GM19043 (cell line): ENCODE results near the gene ALOXE3.
"Not testable (repeated sequence)": the region's sequence is repeated elsewhere in the genome, so short reads cannot be mapped to it uniquely, and the experiment has no call there.

Source experiments
- ATAC-seq: cut with Tn5 transposase; IDR thresholded peaks from one replicate; pipeline ENCODE4 v1.9.1; 2021; ENCODE audit warnings: low read depth; ENCODE audit not compliant: unreplicated experiment

The ALOXE3 gene

DNA sequence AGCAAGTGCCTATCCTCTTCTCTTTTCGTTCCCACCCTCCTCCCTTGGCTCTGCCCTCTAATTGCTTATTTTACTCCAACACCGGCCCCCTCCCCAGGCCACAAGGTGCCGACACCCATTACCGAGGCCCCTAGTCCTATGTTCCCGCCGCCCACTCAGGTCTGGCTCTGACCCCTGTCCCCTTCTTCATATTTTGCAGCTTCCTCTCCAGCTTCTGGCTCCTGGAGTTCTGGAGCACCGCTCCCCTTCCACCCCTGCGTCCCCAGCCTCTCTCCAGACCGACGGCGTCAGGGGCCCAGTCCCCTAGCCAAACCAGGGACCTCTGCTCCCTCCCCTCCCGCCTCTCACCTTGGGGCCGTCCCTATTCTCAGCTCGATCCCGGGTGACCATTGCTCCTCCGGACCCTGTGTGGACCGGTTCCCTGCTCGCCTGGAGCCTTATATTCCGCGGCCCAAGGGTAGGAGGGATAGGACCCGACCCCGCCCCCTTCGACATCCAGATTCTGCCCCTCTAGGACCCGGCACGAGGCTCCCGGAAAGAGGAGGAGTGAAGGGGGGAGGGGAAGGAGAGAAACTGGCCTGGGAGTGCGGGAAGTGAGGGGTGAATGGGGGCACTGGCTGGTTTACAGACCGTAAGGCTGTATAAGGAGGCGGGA, 5.5 kb upstream of the ALOXE3 start, which contains the start of gene HES7:
Gene HES7, minus strand, starts transcription at position 412 of the 655 bp plus-strand sequence. Its CDS starts 22 bp downstream, at position 390.
- no peak for ATAC-seq

DNA sequence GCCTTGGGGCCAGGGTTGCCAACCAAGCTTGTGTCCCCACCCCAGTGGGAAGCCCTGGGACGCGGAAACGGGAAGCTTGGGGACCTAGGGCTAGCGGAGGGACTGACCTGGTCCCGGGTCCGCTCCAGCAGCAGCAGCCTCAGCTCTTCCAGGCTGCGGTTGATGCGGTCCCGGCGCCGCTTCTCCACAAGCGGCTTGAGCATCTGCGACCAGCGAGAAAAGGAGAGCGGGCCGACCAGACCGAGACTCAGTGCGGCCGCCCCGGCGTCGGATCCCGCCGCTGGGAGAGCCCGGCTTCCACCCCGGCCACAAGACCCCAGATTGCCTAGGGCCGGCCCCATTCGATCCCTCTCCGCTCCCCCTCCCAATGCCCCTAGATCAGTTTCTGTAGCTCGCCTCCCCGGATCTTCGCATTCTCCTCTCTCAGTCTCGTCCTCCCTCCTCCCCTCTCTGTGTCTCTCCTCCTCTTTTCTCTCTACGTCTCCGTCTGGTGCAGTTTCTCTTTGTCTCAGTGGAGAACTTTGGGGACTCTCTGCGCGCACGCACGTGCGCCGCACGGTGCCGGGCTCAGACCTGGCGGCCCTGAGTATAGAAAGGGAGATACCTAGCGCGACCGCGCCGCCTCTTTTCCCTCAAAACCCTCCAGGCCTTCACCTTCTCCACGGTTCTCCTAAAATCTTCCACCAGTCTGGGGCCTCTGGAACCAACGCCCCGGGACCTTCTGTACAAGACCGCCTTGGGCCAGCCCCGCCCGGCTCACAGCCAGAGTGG, 4.8 kb upstream of the ALOXE3 start:
- no peak for ATAC-seq

DNA sequence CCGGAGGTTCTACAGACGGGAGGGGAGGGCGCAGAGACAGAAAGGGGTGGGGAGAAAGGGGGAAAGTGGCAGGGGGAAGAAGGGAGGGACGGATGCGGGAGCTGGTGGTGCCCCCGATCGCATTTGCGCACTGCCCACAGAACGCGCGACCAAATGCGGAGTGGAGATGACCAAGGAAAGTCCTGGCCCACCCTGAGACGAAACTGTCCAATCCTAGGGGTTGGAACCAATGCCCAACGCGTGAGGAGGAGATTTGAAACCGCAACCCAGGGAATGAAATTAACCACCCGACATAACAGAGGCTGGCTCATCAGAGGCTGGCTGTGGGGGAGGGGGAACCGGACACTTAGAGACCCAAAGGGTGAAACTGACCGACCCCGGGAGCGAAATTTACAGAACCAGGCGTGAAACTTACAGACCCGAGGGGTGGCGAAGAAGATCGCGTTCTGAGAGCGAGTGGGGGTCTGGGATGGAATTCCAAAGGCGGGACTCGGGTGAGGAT, 4.2 kb upstream of the ALOXE3 start:
- no peak for ATAC-seq

DNA sequence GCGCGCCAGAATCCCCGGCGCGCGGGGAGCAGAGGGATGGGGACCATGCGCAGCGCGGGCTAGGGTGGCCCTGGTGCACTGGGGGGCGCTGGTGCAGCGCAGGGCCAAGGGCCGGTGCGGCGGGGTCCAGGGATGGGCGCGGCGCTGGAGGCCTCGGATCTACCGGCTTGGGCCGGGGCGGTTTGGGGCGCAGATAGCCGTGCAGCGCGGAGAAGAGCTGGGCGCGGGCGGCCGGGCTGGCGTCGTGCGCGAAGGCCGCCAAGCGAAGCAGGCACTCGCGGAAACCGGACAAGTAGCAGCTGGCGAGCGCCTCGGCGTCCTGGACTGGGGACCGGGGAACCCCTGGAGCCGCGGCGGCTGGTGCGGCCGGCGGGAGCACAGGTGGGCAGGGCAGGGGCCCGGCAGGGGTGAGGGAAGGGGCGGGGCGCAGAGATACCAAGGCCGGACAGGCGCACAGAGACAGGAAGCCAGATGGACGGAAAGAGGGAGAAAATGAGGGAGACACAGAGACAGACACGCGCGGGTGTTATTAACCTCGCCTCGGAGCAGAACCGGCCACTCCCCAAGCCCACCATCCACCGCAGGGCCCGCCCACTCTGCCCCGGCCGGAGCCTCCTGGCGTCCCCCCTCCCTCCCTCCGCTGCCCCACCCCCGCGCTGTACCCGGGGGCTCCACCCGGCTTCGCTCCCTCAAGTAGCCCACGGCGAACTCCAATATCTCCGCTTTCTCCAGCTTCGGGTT, 3.5 kb upstream of the ALOXE3 start:
- ATAC-seq, result no peak

DNA sequence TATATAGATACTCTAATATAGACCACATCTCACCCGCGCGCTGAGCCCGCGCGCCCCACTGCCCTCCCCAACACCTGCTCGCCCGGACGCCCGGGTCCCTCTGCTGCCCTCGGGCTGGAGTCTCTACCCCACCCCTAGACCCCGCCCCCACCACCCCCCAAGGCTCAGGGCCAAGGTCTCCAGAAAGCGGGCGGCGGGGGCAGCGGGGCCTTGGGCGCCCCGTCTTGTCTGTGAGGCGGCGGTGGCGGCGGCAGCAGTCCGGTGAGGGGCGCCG, 3.0 kb upstream of the ALOXE3 start:
- ATAC-seq, result no peak

DNA sequence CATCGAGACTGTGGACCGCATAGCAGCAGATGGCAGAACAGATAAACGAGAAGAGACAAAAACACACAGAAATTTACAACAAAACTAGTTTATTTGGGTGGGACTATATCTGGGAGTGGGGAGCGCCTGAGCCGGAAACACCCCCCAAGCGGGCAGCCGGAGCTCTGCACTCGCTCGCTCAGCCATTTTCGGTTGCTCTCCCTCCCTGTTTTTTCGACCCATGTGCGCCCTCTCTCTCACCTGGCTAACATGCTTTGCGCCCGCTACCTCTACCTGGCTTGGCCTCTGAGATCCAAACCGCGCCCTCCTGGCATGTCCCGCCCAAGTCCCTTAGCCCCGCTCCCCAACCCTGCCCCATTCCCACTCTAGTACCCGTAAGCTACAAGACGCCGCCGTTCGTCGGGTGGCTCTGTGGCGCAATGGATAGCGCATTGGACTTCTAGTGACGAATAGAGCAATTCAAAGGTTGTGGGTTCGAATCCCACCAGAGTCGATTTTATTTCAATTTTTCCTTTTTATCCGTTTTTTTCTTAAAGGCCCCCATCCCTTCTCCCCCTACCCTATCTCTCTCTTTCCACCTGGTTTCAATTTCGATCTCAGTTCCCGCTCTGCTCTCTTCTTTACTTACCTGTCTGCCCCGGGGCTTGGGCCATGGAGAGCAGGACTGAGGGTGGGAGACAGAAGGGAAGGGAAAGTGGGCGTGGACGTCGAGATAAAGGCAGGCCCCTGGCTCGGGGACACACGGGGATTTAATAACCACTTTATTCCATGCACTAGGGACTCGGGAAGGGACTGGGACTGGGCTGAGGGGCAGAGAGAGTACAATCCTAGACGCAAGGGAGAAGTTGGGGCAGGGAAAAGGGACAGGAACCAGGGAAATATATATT, 2.4 kb upstream of the ALOXE3 start:
- no peak for ATAC-seq

DNA sequence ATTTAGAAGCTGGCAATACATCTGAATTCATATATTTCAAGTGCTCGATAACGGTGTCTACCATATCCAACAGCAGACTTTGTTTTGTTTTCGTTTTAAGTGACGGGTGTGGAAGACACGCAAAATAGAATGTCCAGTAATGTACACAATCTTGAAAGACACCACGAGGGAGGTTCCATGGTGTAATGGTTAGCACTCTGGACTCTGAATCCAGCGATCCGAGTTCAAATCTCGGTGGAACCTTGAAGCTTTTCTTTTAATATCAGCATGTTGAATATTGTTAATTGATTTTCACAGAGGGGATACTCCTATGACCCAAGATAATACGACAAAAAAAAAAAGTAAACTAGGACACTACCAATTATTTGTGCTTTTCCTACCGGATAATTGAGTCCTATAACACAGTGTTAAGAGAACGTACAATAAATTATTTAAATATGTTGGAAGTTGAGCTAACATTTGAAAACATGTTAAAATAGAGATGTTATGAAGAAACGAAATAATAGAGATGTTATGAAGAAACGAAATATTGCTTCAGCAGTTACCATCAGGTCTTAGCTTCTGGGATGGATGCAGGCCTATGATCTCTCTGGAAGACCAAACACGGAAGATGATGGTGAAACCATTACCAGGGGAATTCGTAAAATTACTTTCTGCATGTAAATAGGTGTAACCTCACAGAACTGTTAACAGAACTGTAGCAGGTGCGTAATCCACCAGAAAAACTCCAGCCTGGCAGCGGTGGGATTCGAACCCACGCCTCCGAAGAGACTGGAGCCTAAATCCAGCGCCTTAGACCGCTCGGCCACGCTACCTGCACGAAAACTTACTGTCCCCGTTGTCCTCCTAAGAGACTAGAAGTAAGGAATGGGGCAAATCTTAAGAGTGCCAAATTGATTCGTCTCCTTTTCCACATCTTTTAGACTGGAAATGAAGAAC, 1.5 kb upstream of the ALOXE3 start:
- ATAC-seq, result peak; percentile 33

DNA sequence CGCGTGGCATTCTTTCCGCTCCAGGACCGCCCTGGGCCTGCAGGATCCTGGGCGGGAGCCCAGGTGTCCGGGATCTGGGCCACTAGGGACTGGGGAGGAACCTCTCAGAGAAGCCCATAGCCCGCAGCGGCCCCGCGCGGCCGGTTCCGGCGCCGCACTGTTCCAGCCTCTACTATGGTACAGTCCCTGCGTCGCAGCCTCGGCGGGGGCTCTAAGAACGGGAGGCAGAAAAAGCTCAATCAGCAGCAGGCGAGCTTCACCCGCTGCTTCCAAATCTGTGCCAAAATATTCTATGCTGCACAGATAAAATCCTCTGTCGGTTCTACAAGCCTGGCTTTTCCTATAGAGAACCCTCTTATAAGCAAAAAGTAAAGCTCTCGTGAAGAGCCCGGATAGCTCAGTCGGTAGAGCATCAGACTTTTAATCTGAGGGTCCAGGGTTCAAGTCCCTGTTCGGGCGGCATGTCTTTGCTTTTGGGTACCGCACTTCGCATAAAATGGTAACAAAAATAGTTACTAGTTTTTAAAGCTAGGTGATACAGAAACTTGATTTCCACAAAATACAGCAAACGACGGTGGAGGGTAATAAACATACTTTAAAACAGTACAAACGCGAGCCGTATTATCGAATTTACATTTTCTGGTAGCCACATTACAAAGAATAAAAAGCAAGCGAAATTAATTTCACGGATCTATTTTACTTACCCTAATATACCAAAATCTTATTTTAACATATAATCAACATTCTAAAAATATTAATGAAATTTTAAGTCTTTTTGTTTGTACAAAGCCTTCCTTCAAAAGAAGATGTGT, 661 bp upstream of the ALOXE3 start:
- no peak for ATAC-seq

DNA sequence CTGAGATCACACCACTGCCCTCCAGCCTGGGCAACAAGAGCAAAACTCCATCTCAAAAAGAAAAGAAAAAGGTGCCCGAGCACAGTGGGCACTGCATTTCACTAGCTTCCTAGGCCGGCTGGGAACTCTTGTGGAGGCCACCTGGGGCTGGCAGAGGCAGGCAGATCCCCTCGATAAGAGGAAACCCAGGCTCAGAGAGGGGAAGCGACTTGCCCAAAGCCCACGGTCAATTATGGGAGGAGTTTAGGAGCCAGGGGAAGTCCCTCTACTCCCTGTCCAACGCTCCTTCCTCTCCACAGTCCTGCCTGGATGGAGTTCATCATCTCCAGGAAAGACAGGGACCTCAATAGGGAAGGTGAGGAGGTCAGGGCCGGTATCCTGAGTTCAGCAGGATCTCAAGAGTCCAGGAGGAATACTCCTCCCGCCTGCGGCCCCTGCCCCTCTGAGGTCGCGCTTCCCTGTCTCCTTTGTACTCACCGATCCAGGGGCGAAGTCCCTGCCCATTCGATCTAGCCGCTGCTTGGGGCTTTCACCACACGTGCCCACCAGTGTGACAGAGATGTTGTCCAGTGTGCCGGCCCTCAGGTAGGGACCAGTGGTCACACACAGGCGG, 841 bp downstream of the ALOXE3 start:
- no peak for ATAC-seq

DNA sequence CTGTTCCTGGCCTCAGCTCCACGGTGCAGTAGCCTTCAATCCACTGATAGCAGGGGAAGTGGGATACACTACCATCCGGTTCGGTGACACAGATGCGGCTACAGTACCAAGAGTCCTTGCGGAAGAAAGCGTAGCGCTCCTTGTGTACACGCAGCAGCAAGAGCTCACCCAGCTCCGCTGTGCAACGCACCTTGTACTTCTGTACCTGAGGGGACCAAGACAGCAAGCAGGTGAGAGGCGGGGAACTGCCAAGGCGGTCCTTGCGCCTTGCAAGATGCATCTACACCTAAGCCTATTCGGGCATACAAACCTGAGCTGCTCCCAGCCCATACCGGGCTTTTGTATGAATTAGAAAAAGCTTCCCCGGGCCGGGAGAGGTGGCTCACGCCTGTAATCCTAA, 1.5 kb downstream of the ALOXE3 start:
- no peak for ATAC-seq

DNA sequence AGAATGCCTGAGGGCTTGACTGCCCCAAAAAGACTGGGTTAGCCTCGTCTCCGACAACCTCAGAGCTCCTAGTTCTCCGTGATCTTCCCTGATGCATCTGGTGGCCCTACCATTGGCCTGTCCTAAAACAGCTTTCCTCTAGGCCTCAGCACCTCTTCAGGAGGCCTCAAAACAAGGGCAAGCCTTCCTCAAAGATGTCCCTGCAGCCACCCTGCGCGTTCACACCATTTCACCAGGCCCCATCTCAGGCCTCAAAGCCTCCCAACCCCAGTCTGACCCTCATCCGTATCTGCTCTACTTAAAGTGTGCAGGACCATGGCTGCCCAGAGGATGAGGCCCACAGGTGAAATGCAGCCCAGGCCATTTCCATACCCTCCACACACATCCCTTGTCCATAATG, 7.4 kb downstream of the ALOXE3 start:
- no peak for ATAC-seq

DNA sequence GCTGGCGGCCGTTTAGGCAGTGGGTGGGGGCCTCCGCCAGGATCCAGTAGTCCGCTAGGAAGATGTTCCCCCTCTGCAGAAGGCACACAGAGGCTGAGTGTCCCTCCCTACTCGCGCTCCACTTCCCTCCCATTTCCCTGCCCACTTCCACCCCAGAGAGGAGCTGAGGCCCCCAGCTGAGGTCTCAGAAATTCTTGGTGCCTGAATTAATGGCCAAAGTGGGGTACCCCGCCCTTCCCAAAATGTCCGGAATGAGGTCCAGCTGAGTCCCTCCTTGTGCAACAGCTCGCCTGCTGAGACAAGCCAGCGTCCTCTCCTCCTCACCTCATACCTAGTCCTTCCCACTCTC, 7.9 kb downstream of the ALOXE3 start:
- ATAC-seq, result no peak

DNA sequence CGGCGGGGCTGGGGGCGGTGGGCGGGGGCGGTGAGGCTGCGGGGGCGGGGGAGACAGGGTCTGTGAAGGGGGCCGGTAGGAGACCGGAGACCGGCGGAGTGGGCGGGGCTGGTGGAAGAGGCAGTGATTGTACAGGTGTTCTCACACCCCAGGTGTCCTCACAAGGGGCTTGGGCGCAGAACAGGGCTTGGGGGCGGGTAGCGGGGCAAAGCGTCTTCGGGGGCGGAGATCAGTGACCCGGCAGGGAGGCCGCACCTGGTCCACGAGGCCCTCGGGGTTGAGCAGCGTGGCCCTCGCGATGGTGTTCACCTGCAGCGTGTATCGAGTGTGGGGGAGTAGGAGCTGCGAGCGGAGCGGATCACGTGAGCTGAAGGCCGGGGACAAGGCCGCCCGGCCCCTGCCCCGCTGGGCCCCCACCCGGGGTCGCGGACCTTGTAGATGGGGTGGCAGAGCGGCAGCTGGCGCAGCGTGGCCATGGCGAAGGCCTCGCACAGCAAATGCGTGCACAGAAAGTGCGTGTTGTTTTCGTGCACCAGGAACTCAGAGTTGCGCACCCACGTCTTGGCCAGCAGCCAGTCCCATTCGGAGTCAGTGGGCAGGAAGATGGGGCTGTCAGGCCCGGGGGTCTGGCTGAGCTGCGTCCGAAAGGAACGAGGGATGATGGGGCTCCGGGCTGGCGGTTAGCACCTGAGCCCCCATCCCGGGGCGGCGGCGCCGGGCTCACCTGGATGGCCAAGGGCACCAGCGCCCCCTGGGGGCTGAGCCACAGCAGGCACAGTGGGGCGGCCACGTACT, 8.5 kb downstream of the ALOXE3 start:
- ATAC-seq, result no peak

DNA sequence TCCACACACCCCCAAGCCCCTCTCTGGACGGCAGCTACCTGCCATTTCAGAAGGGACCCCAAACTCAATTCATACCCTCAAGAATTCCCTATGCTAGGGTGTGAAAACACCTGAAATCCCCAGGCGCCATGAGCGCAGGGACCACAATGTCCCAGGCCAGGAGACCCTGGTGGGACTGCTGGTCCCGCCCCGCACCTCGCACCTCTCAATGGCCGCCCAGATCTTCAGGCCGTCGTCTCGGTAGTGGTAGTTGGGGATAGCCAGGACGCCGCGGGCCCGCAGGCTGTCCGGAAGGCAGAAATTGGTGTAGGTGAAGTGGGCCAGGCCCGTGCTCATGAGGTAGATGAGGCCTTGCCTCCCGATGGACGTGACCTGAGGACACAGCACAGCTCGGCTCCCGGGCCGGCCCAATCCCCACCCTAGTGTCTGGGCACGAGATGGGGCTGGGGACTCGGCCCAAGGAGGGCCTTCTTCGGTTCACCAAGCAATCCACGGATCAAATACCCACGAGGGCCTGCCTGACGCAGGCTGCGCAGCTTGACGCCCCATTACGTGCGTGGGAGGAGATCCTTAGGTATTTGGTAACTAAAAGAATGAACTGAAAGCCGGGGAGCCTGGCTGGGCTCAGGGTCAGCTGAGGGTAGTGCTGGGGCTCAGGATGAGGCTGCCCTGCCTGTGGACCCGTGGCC, 9.2 kb downstream of the ALOXE3 start:
- no peak for ATAC-seq

DNA sequence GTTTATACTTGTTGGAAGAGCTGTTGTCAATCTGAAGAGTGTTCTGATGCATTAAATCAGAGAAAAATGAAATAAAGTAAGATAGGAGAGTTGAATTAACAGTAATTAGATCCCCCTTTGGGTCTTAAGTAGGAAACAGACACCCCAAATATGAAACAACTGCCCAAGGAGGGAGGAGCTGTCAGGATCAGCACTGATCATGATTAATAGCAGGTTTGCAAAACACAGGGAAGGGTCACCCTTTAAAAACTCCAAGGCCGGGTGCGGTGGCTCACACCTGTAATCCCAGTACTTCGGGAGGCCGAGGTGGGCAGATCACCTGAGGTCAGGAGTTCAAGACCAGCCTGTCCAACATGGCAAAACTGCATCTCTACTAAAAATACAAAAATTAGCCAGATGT, 11.3 kb downstream of the ALOXE3 start:
- not testable (repeated sequence) for ATAC-seq

DNA sequence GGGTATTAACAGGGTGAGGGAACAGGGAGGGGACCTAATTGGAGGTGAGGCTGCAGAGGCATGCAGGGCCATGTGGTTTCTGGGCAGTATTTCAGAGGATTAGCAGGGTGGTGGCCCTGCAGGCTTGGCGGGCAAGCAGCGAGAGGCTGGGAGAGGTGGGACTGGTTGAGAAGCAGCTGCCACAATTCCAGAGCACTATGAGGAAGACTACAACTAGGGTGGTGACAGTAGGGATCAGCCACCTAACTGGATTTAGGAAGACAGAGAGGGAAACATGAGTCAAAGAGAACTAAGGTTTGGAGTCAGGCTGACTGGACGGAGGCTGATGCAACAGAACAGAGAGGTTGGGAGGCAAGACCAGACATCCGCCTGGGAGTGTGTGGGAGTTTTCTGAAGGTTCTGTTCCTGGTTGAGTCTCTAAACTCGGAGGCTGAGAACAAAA, 12.3 kb downstream of the ALOXE3 start:
- no peak for ATAC-seq

DNA sequence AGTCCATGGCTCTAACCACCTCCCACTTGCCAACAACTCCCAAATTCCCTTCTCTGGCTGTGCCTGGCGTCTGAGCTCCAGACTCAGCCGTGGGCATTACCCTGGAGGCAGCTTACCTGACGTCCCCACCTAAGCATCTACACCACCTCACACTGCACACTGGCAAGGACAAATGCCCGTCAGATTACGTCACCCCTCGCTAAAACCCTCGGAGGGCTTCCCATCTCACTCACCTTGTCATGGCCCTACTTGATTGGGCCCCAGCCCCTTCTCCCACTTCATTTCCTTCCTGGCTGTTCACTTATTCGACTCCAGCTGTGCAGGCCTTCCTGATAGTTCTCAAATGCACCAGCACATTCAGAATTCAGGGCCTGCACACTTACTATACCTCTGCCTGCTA, 13.4 kb downstream of the ALOXE3 start:
- ATAC-seq, result no peak
